HG03432 (cell line): ENCODE results near the gene EDC3.

Experiments
- ATAC-seq: cut with Tn5 transposase; IDR thresholded peaks from one replicate; pipeline ENCODE4 v1.9.1; 2021; ENCODE audit warnings: mild to moderate bottlenecking, moderate library complexity; ENCODE audit not compliant: unreplicated experiment

EDC3 gene

DNA sequence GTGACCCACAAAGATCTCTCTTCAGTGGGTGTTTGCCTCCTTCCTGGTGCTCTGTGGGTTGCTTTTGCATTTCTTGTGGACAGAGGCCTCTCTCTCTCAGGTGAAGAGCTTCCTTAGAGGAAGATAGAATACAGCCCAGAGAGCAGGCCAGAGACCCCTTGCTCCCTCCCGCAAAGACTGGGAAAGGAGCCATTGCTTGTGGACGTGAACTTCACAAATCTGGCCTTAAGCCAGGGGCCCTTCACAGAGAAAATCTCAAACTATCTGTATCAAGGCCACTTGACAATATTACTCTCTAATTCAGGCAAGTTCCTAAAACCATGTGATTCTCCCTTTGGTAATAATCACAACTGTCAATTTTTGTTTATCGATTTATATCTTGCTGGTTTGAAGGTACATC lies 110.6 kb downstream of the EDC3 start:
- ATAC-seq, result no peak

DNA sequence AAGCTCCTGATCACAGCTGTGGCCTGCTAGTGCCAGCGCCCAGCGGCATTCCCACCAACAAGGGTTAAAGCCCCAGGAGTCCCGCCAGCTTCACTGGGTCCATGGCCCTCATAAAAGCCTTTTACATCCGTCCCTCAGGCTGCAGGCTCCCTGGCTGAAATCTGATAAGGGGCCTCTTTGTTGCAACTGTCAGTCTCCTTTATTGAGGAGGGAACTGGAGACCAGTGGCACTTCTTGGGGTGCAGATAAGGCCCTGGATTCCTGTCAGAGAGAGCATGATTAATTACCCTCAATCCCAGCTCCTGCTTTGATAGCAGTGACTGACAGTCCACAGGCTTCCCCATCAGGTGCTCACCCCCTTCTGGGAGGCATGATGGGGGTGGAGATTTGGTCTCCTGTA lies 111.0 kb downstream of the EDC3 start:
- no peak for ATAC-seq

DNA sequence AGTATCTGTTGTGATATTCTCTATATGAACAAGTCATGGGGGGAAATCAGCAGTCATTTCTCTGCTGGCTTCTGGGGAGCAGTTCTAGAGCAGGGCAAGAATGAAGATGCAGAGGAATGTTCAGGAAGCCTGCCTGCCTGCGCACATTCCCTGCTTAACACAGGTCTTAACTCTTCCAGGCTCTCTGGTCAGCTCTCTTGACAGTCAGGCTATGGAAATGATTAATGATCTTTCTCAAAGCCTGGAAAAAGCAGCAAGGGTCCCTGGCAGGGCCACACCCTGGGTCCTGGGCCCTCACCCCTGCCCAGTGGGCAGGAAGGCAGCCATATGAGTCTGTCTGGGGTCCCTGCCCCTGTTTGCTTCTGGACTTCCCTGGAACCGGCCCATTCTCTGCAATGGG lies 111.6 kb downstream of the EDC3 start:
- ATAC-seq, result no peak
